HuH-7 (cell line): ENCODE data around the gene SRGAP3.

Experiments
- DNase-seq: peaks from one replicate; pipeline ENCODE4 v3.0.0; 2011; ENCODE audit warnings: low spot score

Gene SRGAP3

GRCh38 chr3:8964436-8965370 lies 284.7 kb downstream of the SRGAP3 start:
- DNase-seq = no peak

GRCh38 chr3:8963137-8963853 lies 286.2 kb downstream of the SRGAP3 start, which contains the start of gene RAD18:
RAD18 (minus strand) TSS chr3:8963472; CDS start chr3:8963385, 87 bp downstream.
- peak; percentile 85 for DNase-seq

GRCh38 chr3:8962226-8962861 lies 287.1 kb downstream of the SRGAP3 start:
- no peak for DNase-seq

- no peak for DNase-seq
Measured at GRCh38 chr3:8959668-8960067, 289.8 kb downstream of the SRGAP3 start.

GRCh38 chr3:8954938-8955763 lies 294.3 kb downstream of the SRGAP3 start:
- no peak for DNase-seq

- no peak for DNase-seq
Measured at GRCh38 chr3:8953313-8953712, 296.1 kb downstream of the SRGAP3 start.

- no peak for DNase-seq
Measured at GRCh38 chr3:8952130-8952529, 297.3 kb downstream of the SRGAP3 start.

- no peak for DNase-seq
Measured at GRCh38 chr3:8945890-8946600, 303.4 kb downstream of the SRGAP3 start.

- no peak for DNase-seq
Measured at GRCh38 chr3:8942746-8943488, 306.5 kb downstream of the SRGAP3 start.

GRCh38 chr3:8942115-8942514 lies 307.3 kb downstream of the SRGAP3 start:
- DNase-seq = no peak

- peak; percentile 23 for DNase-seq
Measured at GRCh38 chr3:8938021-8938420, 311.4 kb downstream of the SRGAP3 start.

GRCh38 chr3:8937064-8938020 lies 312.1 kb downstream of the SRGAP3 start:
- no peak for DNase-seq

- DNase-seq = no peak
Measured at GRCh38 chr3:8932507-8932906, 316.9 kb downstream of the SRGAP3 start.

- DNase-seq = no peak
Measured at GRCh38 chr3:8931342-8931741, 318.1 kb downstream of the SRGAP3 start.
